ENCODE results near the gene SERPINB6.

SERPINB6 gene

DNA sequence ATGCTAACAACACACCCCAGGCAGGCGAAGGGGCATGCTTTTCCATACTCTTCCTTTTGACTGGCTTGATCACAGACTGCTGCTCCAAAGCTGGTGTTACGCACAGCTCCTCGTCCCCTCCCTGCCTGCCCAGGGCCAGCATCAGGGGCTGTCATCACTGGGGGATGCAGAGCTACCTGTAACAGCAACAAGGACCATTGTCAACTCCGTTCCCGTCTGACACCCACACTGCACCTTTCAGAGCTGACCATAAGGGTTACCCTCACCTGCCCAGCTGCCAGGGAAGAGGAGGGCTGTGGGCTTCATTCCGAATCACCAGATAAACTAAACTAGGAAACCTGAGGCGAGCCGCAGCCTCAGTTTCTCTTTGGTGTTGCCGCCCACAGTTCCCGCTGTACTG, 43.8 kb upstream of the SERPINB6 start:
- H3K9me3 Mint-ChIP-seq, result peaks cover 35% of the 10 kb centered on the region
- H3K4me1 Mint-ChIP-seq, result no peaks in the 10 kb centered on the region
- peaks cover 72% of the 10 kb centered on the region for H3K36me3 Mint-ChIP-seq (ENCODE audit: low read depth)
- H3K4me3 Mint-ChIP-seq, result no peak overlapping the region
- no peak for DNase-seq
- TF ChIP-seq, protein P1, sequence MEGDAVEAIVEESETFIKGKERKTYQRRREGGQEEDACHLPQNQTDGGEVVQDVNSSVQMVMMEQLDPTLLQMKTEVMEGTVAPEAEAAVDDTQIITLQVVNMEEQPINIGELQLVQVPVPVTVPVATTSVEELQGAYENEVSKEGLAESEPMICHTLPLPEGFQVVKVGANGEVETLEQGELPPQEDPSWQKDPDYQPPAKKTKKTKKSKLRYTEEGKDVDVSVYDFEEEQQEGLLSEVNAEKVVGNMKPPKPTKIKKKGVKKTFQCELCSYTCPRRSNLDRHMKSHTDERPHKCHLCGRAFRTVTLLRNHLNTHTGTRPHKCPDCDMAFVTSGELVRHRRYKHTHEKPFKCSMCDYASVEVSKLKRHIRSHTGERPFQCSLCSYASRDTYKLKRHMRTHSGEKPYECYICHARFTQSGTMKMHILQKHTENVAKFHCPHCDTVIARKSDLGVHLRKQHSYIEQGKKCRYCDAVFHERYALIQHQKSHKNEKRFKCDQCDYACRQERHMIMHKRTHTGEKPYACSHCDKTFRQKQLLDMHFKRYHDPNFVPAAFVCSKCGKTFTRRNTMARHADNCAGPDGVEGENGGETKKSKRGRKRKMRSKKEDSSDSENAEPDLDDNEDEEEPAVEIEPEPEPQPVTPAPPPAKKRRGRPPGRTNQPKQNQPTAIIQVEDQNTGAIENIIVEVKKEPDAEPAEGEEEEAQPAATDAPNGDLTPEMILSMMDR (IDR thresholded peaks at IDR 0.05), result no peak
- H3K27ac Mint-ChIP-seq, result no peak overlapping the region
- H3K27me3 Mint-ChIP-seq (ENCODE audit: low read depth, poor library complexity), result peaks cover 2% of the 10 kb centered on the region

- H3K4me3 Mint-ChIP-seq, result no peak overlapping the region
- H3K36me3 Mint-ChIP-seq (ENCODE audit: low read depth), result peaks cover 72% of the 10 kb centered on the region
- H3K9me3 Mint-ChIP-seq, result peaks cover 40% of the 10 kb centered on the region
- no peaks in the 10 kb centered on the region for H3K4me1 Mint-ChIP-seq
- H3K27me3 Mint-ChIP-seq (ENCODE audit: low read depth, poor library complexity), result peaks cover 2% of the 10 kb centered on the region
- TF ChIP-seq, protein P1 (IDR thresholded peaks at IDR 0.05), result no peak
- no peak overlapping the region for H3K27ac Mint-ChIP-seq
- no peak for DNase-seq
These were observed 43.3 kb upstream of the SERPINB6 start for GRCh38 chr6:3014675-3015066.

DNA sequence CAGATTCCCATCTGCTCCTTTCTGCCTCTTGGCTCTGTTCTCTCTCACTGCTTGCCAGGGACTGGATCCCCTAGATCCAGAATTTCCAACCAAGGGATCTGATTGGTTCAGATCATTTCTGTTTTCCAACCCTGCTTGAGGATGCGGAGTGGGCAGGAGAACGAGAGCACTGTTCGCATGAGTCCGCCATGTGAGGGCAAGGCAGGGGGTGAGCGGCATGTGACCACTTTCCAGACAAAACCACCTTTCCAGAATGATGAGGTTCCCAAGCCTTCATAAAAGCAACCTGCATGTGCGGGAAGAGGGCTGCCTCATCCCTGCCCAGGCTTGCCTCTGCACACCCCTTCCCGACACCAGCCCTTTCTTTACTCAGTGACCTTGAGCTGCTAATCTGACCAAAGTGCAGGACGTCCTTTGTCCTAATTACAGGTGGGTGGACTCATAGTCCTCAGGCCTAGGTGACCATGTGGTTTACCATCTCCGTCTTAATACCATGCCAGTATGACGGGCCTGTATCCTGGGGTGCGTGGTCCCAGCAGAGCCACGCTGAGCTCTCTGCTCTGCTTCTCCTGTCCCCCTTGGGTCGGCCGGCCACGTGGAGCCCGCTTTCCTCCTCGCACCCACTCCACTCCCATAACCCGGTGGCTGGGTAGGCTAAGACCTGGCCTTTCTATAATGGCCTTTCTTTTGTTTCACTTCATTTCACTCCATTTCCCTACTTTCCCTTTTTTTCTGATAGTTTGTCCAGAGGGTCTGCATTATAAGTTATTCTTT, 42.7 kb upstream of the SERPINB6 start:
- TF ChIP-seq, protein P1 (IDR thresholded peaks at IDR 0.05), result no peak
- DNase-seq, result no peak
- peaks cover 46% of the 10 kb centered on the region for H3K9me3 Mint-ChIP-seq
- no peak overlapping the region for H3K27ac Mint-ChIP-seq
- peaks cover 72% of the 10 kb centered on the region for H3K36me3 Mint-ChIP-seq (ENCODE audit: low read depth)
- peaks cover 2% of the 10 kb centered on the region for H3K27me3 Mint-ChIP-seq (ENCODE audit: low read depth, poor library complexity)
- H3K4me1 Mint-ChIP-seq, result peaks cover 3% of the 10 kb centered on the region
- H3K4me3 Mint-ChIP-seq, result no peak overlapping the region

DNA sequence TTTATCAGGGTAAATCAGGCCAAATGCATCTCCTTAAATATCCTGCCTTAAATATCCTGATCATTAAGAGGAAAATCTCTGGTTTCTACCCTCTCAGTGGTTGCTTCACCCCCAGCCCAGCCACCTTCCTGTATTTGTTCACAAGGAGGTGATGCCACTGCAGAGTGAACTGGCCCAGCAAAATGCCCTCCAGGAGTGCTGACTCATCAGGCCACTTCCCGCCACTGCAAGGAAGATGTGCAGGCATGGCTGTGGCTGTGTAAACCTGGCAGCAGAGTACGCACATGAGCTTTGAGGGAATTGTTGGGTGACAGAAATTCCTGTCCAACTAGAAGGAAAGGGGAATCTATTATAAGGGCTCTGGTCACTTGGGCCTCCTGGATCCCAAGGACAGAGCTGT, 42.1 kb upstream of the SERPINB6 start:
- H3K4me3 Mint-ChIP-seq, result no peak overlapping the region
- no peak for DNase-seq
- peaks cover 77% of the 10 kb centered on the region for H3K36me3 Mint-ChIP-seq (ENCODE audit: low read depth)
- no peak overlapping the region for H3K27ac Mint-ChIP-seq
- peaks cover 2% of the 10 kb centered on the region for H3K27me3 Mint-ChIP-seq (ENCODE audit: low read depth, poor library complexity)
- peaks cover 52% of the 10 kb centered on the region for H3K9me3 Mint-ChIP-seq
- H3K4me1 Mint-ChIP-seq, result peaks cover 9% of the 10 kb centered on the region
- TF ChIP-seq, protein P1 (IDR thresholded peaks at IDR 0.05), result no peak

DNA sequence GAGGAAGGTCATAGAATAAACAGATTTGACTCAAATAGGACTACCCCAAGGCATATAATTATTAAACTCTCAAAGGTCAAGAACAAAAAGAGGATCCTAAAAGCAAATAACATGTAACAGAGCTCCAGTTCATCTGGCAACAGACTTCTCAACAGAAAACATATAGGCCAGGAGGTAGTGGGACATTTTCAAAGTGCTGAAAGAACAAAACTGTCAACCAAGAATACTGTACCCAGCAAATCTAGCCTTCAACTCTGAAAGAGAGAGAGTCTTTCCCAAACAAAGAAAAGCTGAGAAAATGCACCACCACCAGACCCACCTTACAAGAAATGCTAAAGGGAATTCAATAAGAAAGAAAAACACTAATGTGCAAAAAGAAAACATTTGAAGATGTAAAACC, 40.2 kb upstream of the SERPINB6 start:
- no peak overlapping the region for H3K4me3 Mint-ChIP-seq
- H3K27ac Mint-ChIP-seq, result no peak overlapping the region
- peaks cover 61% of the 10 kb centered on the region for H3K9me3 Mint-ChIP-seq
- peaks cover 24% of the 10 kb centered on the region for H3K4me1 Mint-ChIP-seq
- TF ChIP-seq, protein P1 (IDR thresholded peaks at IDR 0.05), result no peak
- peaks cover 86% of the 10 kb centered on the region for H3K36me3 Mint-ChIP-seq (ENCODE audit: low read depth)
- peaks cover 2% of the 10 kb centered on the region for H3K27me3 Mint-ChIP-seq (ENCODE audit: low read depth, poor library complexity)
- DNase-seq, result no peak

DNA sequence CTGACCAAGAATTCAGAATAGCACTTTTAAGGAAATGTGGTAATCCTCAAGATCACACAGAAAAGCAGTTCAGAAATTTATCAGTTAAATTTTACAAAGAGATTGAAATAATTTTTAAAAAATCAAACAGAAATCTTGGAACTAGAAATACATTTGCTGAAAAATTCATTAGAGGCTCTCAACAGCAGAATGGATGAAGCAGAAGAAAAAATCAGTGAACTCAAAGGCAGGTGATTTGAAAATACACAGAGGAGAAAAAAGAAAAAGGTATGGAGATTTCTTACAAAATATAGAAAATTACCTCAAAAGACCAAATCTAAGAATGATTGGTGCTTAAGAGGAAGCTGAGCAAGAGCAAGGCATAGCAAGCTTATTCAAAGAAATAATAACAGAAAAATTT, 39.8 kb upstream of the SERPINB6 start:
- Mint-ChIP-seq H3K4me3 (no peak overlapping the region), H3K36me3 (ENCODE audit: low read depth) (peaks cover 89% of the 10 kb centered on the region), H3K4me1 (peaks cover 28% of the 10 kb centered on the region), H3K27ac (no peak overlapping the region), H3K9me3 (peaks cover 61% of the 10 kb centered on the region), H3K27me3 (ENCODE audit: low read depth, poor library complexity) (peaks cover 2% of the 10 kb centered on the region)
- no peak for DNase-seq
- TF ChIP-seq, protein P1 (IDR thresholded peaks at IDR 0.05), result no peak

Data from nephron progenitor cell (in vitro differentiated cells).